ENCODE data around the gene CAMTA1. TPM values are rescaled to one million over a fixed set of nuclear protein-coding genes. Genes with fewer than 3 reads are reported as not detected.

The CAMTA1 gene
- total RNA-seq, 5 donors from 2014 or later (not counting 1 experiment from before 2014, with no cell fraction given), result 29.7 to 37.4 (median 34.6) TPM

DNA sequence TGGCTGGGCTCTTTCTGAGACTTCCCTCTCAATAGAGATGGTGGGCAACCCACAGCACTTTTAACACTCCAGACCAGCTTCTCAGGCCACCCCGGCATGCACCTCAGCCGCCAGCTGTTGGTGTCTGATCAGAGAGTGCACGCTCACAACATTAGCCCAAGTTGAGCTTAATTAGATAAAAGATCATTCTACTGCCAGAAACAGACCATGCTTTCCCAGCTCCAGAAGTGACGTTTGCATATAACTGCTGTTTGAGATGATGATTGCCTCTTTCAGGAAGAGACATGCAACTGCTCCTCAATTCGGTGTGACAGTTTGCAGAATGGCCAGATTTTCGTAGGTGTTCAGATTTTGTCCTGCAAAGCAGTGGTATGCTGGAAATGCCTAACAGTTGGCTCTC lies 700.6 kb downstream of the CAMTA1 start:
- no peaks in the 10 kb centered on the region for H3K36me3 ChIP-seq (ENCODE audit: control insufficient read depth in 2 of 2, extremely low read depth in 1 of 2, insufficient read depth in 1 of 2, low read length in 1 of 2)
- no peaks in the 10 kb centered on the region for H3K36me3 Mint-ChIP-seq
- no peak overlapping the region for H3K27ac Mint-ChIP-seq
- no peak overlapping the region for H3K4me3 ChIP-seq (ENCODE audit: control insufficient read depth in 1 of 2, extremely low read depth in 1 of 2, low read length in 1 of 2)
- DNase-seq (no peak), ATAC-seq (replicated peaks in 1 of 4) (no peak)
- no peaks in the 10 kb centered on the region for H3K4me1 ChIP-seq (ENCODE audit: control insufficient read depth in 1 of 2, extremely low read depth in 1 of 2, insufficient read depth in 2 of 2, low read length in 2 of 2)
- no peaks in the 10 kb centered on the region for H3K9me3 Mint-ChIP-seq
- peaks cover 4 to 7% of the 10 kb centered on the region in 2 donors for H3K27me3 Mint-ChIP-seq
- no peak overlapping the region for H3K27ac ChIP-seq (ENCODE audit: low read length)
- H3K4me1 Mint-ChIP-seq, result no peaks in the 10 kb centered on the region
- no peaks in the 10 kb centered on the region for H3K9me3 ChIP-seq
- 60% methylated on average over 3 of the region's 6 CpGs for whole genome bisulfite sequencing (ENCODE audit: insufficient coverage)
- ChIA-PET CTCF (no interaction called here), POLR2A (no interaction called here)
- peaks cover 0 to 40% of the 10 kb centered on the region in 2 experiments for H3K27me3 ChIP-seq (replicated peaks in 1 of 2; ENCODE audit: control insufficient read depth in 2 of 2, extremely low read depth in 1 of 2, insufficient read depth in 2 of 2, low read length in 1 of 2)
- H3K4me3 Mint-ChIP-seq, result no peak overlapping the region

DNA sequence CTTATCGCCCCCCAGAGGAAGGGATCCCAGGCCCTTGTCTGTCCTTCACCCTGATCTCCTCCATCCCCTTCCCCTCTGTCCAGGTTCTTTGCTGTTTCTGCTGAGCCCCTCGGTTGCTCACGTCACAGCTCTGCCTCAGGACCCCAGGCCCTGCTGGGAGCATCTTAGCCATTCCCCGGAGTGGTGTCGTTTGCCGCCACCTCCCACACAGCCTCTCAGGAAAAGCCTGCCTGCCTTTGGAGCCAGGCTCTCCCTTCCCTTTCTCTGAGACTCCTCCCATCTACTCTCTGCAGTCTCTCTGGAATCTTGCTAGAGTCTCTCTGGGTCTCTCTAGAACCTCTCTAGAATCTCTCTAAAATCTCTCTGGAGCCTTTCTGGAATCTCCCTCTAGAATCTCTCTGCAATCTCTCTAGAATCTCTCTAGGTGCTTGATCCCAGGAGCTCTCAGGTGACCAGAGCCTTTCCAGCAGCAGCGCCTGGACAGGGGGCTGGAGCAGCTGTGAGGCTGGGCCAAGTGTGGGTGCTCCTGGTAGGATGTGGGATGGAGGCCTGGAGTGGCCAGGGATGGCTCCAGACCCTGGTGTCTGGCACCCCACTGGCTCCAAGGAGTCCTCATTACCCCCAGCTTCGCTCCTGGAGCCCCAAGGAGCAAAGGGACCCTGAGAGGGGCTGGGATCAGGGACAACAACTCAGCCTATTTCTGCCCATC lies 702.7 kb downstream of the CAMTA1 start:
- H3K27ac ChIP-seq (ENCODE audit: low read length), result no peak overlapping the region
- CTCF ChIA-PET, result no interaction called here
- H3K27me3 Mint-ChIP-seq, result peaks cover 3 to 10% of the 10 kb centered on the region in 2 donors
- no peak for ATAC-seq (replicated peaks in 1 of 4)
- no peaks in the 10 kb centered on the region for H3K4me1 Mint-ChIP-seq
- H3K4me3 ChIP-seq (ENCODE audit: control insufficient read depth in 1 of 2, extremely low read depth in 1 of 2, low read length in 1 of 2), result no peak overlapping the region
- no peaks in the 10 kb centered on the region for H3K9me3 ChIP-seq
- H3K36me3 Mint-ChIP-seq, result no peaks in the 10 kb centered on the region
- H3K27me3 ChIP-seq (replicated peaks in 1 of 2; ENCODE audit: control insufficient read depth in 2 of 2, extremely low read depth in 1 of 2, insufficient read depth in 2 of 2, low read length in 1 of 2), result peaks cover 0 to 40% of the 10 kb centered on the region in 2 experiments
- POLR2A ChIA-PET, result no interaction called here
- H3K27ac Mint-ChIP-seq, result no peak overlapping the region
- 74% methylated on average over 5 of the region's 8 CpGs for WGBS (ENCODE audit: insufficient coverage)
- no peak overlapping the region for H3K4me3 Mint-ChIP-seq
- no peak for DNase-seq
- no peaks in the 10 kb centered on the region for H3K4me1 ChIP-seq (ENCODE audit: control insufficient read depth in 1 of 2, extremely low read depth in 1 of 2, insufficient read depth in 2 of 2, low read length in 2 of 2)
- peaks cover 0 to 4% (median 0%) of the 10 kb centered on the region in 3 donors for H3K9me3 Mint-ChIP-seq
- no peaks in the 10 kb centered on the region for H3K36me3 ChIP-seq (ENCODE audit: control insufficient read depth in 2 of 2, extremely low read depth in 1 of 2, insufficient read depth in 1 of 2, low read length in 1 of 2)

DNA sequence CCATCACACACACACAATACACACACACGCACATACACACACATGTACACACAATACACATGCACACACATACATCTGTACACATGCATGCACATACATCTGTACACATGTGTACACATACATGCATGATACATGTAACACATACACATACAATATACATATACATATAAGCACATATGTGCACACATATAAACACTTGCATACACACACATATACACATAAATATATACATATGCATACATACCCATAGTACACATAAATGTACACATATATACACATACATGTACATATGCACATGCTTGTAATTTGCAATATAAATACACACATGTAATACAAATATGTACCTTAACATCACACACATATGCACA lies 703.2 kb downstream of the CAMTA1 start:
- peaks cover 4 to 9% of the 10 kb centered on the region in 2 donors for H3K27me3 Mint-ChIP-seq
- no peaks in the 10 kb centered on the region for H3K4me1 Mint-ChIP-seq
- no peak overlapping the region for H3K27ac Mint-ChIP-seq
- ChIA-PET CTCF (no interaction called here), POLR2A (no interaction called here)
- H3K9me3 Mint-ChIP-seq, result peaks cover 0 to 10% (median 0%) of the 10 kb centered on the region in 3 donors
- DNase-seq (no peak), ATAC-seq (replicated peaks in 1 of 4) (no peak)
- H3K36me3 ChIP-seq (ENCODE audit: control insufficient read depth in 2 of 2, extremely low read depth in 1 of 2, insufficient read depth in 1 of 2, low read length in 1 of 2), result no peaks in the 10 kb centered on the region
- no peaks in the 10 kb centered on the region for H3K4me1 ChIP-seq (ENCODE audit: control insufficient read depth in 1 of 2, extremely low read depth in 1 of 2, insufficient read depth in 2 of 2, low read length in 2 of 2)
- no peak overlapping the region for H3K4me3 ChIP-seq (ENCODE audit: control insufficient read depth in 1 of 2, extremely low read depth in 1 of 2, low read length in 1 of 2)
- H3K9me3 ChIP-seq, result no peaks in the 10 kb centered on the region
- H3K4me3 Mint-ChIP-seq, result no peak overlapping the region
- H3K27me3 ChIP-seq (replicated peaks in 1 of 2; ENCODE audit: control insufficient read depth in 2 of 2, extremely low read depth in 1 of 2, insufficient read depth in 2 of 2, low read length in 1 of 2), result peaks cover 0 to 34% of the 10 kb centered on the region in 2 experiments
- no peaks in the 10 kb centered on the region for H3K36me3 Mint-ChIP-seq
- H3K27ac ChIP-seq (ENCODE audit: low read length), result no peak overlapping the region
- WGBS (ENCODE audit: insufficient coverage), result 100% methylated on average over 1 of the region's 1 CpG

DNA sequence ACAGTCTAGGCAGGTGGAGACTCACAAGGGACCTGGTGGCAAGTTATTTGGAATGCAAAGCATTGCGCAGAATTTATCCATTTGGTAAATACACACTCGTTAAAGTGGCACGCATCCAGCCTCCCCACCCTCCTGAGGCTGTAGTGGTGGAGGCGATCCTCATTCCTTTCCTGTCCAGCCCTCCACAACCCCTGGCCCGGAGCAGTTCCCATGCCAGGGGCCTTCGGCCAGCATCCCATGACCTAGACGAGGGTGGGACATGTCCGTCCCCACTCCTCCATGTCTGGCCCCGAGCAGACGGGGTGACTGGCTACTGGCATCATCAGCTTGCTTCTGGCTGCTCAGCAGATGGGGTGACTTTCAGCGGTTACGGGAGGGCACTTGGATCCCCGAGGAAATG lies 704.3 kb downstream of the CAMTA1 start:
- Mint-ChIP-seq H3K36me3 (no peaks in the 10 kb centered on the region), H3K4me3 (no peak overlapping the region), H3K9me3 (peaks cover 0 to 10% (median 0%) of the 10 kb centered on the region in 3 donors), H3K27me3 (peaks cover 4 to 7% of the 10 kb centered on the region in 2 donors), H3K4me1 (no peaks in the 10 kb centered on the region), H3K27ac (no peak overlapping the region)
- no peak for DNase-seq
- no peak overlapping the region for H3K4me3 ChIP-seq (ENCODE audit: control insufficient read depth in 1 of 2, extremely low read depth in 1 of 2, low read length in 1 of 2)
- H3K4me1 ChIP-seq (ENCODE audit: control insufficient read depth in 1 of 2, extremely low read depth in 1 of 2, insufficient read depth in 2 of 2, low read length in 2 of 2), result no peaks in the 10 kb centered on the region
- CTCF ChIA-PET, result no interaction called here
- POLR2A ChIA-PET, result no interaction called here
- no peak for ATAC-seq (replicated peaks in 1 of 4)
- WGBS (ENCODE audit: insufficient coverage), result 93% methylated on average over 8 of the region's 13 CpGs
- H3K9me3 ChIP-seq, result no peaks in the 10 kb centered on the region
- H3K27ac ChIP-seq (ENCODE audit: low read length), result no peak overlapping the region
- no peaks in the 10 kb centered on the region for H3K36me3 ChIP-seq (ENCODE audit: control insufficient read depth in 2 of 2, extremely low read depth in 1 of 2, insufficient read depth in 1 of 2, low read length in 1 of 2)
- H3K27me3 ChIP-seq (replicated peaks in 1 of 2; ENCODE audit: control insufficient read depth in 2 of 2, extremely low read depth in 1 of 2, insufficient read depth in 2 of 2, low read length in 1 of 2), result peaks cover 0 to 30% of the 10 kb centered on the region in 2 experiments

DNA sequence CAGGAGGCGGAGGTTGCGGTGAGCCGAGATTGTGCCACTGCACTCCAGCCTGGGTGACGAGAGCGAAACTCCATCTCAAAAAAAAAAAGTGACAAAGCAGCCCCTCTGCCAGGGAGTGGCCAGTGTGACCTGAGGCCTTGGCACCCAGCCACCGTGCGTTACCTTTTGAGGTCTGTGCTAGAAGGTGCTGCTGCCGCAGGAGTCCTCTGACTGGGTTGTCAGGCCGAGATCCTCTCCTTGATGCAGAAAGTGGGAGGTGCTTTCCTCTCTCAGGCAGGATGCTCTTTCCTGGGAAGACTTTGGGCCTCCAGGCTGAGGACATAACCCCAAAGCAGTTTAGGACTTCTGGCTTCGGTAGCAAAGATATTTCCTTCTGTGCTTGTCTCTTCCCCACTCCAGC lies 705.3 kb downstream of the CAMTA1 start:
- ChIA-PET CTCF (no interaction called here), POLR2A (no interaction called here)
- Mint-ChIP-seq H3K4me1 (no peaks in the 10 kb centered on the region), H3K36me3 (no peaks in the 10 kb centered on the region), H3K27me3 (peaks cover 4 to 7% of the 10 kb centered on the region in 2 donors), H3K9me3 (peaks cover 0 to 10% (median 0%) of the 10 kb centered on the region in 3 donors), H3K4me3 (no peak overlapping the region), H3K27ac (no peak overlapping the region)
- H3K27ac ChIP-seq (ENCODE audit: low read length), result no peak overlapping the region
- no peak overlapping the region for H3K4me3 ChIP-seq (ENCODE audit: control insufficient read depth in 1 of 2, extremely low read depth in 1 of 2, low read length in 1 of 2)
- ATAC-seq (replicated peaks in 1 of 4), result no peak
- H3K9me3 ChIP-seq, result no peaks in the 10 kb centered on the region
- H3K27me3 ChIP-seq (replicated peaks in 1 of 2; ENCODE audit: control insufficient read depth in 2 of 2, extremely low read depth in 1 of 2, insufficient read depth in 2 of 2, low read length in 1 of 2), result peaks cover 0 to 27% of the 10 kb centered on the region in 2 experiments
- no peaks in the 10 kb centered on the region for H3K36me3 ChIP-seq (ENCODE audit: control insufficient read depth in 2 of 2, extremely low read depth in 1 of 2, insufficient read depth in 1 of 2, low read length in 1 of 2)
- 93% methylated on average over 4 of the region's 10 CpGs for WGBS (ENCODE audit: insufficient coverage)
- H3K4me1 ChIP-seq (ENCODE audit: control insufficient read depth in 1 of 2, extremely low read depth in 1 of 2, insufficient read depth in 2 of 2, low read length in 2 of 2), result no peaks in the 10 kb centered on the region
- DNase-seq, result no peak

DNA sequence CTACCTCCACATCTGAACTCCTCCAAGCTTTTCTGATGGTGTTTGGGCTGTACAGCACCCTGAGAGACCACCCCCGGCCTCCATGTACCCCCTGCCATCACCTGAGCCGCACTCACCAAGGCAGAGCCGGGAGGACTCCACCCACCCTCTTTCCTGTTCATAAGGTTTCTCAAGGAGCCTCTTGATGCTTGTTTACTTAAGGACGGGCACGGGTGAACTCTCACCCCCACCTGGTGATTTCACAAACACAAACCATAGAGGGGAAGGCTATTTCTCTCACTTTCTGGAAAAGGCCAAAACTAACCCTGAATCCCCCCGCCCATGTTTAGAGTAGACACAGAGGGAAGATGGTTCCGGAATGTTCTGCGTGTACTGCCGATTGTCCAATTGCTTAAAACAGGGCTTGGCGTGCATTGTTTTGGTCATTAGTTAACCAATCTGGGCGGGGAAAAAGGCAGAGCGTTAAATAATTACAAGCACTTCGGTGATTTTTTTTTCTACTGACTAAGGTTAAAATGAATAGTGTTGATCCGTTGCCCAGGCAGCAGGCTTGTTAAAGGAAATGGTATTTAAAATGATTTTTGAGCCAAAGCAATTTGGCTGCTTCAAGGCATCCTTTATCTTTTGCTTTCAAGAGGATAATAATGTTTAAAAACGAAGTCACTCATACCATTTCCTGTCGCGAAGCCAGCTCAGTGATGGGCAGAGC lies 706.0 kb downstream of the CAMTA1 start:
- no peaks in the 10 kb centered on the region for H3K36me3 ChIP-seq (ENCODE audit: control insufficient read depth in 2 of 2, extremely low read depth in 1 of 2, insufficient read depth in 1 of 2, low read length in 1 of 2)
- H3K27me3 Mint-ChIP-seq, result peaks cover 4 to 7% of the 10 kb centered on the region in 2 donors
- CTCF ChIA-PET, result no interaction called here

More for the DNA sequence above, 706.0 kb downstream of the CAMTA1 start:
- Mint-ChIP-seq H3K27ac (no peak overlapping the region), H3K4me1 (no peaks in the 10 kb centered on the region), H3K4me3 (no peak overlapping the region), H3K9me3 (peaks cover 0 to 10% (median 0%) of the 10 kb centered on the region in 3 donors), H3K36me3 (no peaks in the 10 kb centered on the region)
- Histone ChIP-seq H3K4me3 (ENCODE audit: control insufficient read depth in 1 of 2, extremely low read depth in 1 of 2, low read length in 1 of 2) (no peak overlapping the region), H3K9me3 (no peaks in the 10 kb centered on the region), H3K27ac (ENCODE audit: low read length) (no peak overlapping the region), H3K4me1 (ENCODE audit: control insufficient read depth in 1 of 2, extremely low read depth in 1 of 2, insufficient read depth in 2 of 2, low read length in 2 of 2) (no peaks in the 10 kb centered on the region), H3K27me3 (replicated peaks in 1 of 2; ENCODE audit: control insufficient read depth in 2 of 2, extremely low read depth in 1 of 2, insufficient read depth in 2 of 2, low read length in 1 of 2) (peaks cover 0 to 30% of the 10 kb centered on the region in 2 experiments)
- 87% methylated on average over 9 of the region's 17 CpGs for WGBS (ENCODE audit: insufficient coverage)
- DNase-seq (no peak), ATAC-seq (replicated peaks in 1 of 4) (no peak)
- POLR2A ChIA-PET, result interaction anchor here in 1 of 2 donors (0.6 kb wide), 1 partner anchor 611 kb away, joined by 4 read pairs; no protein-coding TSS in a partner anchor

Data from T-cell (primary cell).